OCI-LY3 (cell line): ENCODE data around the gene ZNF440.

Experiments used
- CTCF ChIP-seq: fragments of 200-600, 300-600 bp; sonication (generic); IDR thresholded peaks from 2 replicates; pipeline ENCODE4 v1.5.1; 2014; ENCODE audit warnings: antibody characterized with exemption, low read length, low read depth
- EZH2phosphoT487 ChIP-seq: fragments of 200-600 bp; shearing (Covaris generic); IDR thresholded peaks from 2 replicates; pipeline ENCODE4 v1.6.1; 2018; ENCODE audit warnings: antibody characterized with exemption, mixed run types, low read depth

GRCh38 chr19:11832253-11832912, 18.3 kb downstream of the ZNF440 start:
- TF ChIP-seq EZH2phosphoT487 (no peak), CTCF (no peak)
